Left colon (tissue), 2 donors: ENCODE results near the gene SH3TC1. TPM values are rescaled to one million over a fixed set of nuclear protein-coding genes. Genes with fewer than 3 reads are reported as not detected.

Source experiments
- ATAC-seq: fragments of 200-7000 bp; cut with Tn5 transposase; one replicate; pipeline ENCODE4 v1.9.1; 2020; ENCODE audit warnings: mild to moderate bottlenecking, moderate library complexity
- DNase-seq, 2 donors: peaks; one replicate each; pipeline ENCODE4 v3.0.0-alpha.2; 2020
- intact Hi-C, 2 donors: fragments of 100-400 bp; cut with DNase I in 1 of 2; cut with micrococcal nuclease in 1 of 2; formaldehyde crosslinking; loops; one replicate each; pipeline versions ENCODE4 v1.11.2 to v1.14.0; 2022; cut with DNase I, micrococcal nuclease
- total RNA-seq, 2 donors: library from RNA; stranded (reverse); fragmentation: NEBNext Ultra II Directional; extraction: Animal tissue kit (Norgen Biotek cat#: 25700); gene quantifications; one replicate each; pipeline ENCODE4 v1.2.1, GENCODE V29; 2021
- donor health status: DM: no; HTN: no; CAD: no.
- donor health status: DM: yes; HTN: yes; CAD: no.

SH3TC1 gene
- total RNA-seq, 2 donors from 2014 or later = 13.8 to 18.3 TPM

DNA sequence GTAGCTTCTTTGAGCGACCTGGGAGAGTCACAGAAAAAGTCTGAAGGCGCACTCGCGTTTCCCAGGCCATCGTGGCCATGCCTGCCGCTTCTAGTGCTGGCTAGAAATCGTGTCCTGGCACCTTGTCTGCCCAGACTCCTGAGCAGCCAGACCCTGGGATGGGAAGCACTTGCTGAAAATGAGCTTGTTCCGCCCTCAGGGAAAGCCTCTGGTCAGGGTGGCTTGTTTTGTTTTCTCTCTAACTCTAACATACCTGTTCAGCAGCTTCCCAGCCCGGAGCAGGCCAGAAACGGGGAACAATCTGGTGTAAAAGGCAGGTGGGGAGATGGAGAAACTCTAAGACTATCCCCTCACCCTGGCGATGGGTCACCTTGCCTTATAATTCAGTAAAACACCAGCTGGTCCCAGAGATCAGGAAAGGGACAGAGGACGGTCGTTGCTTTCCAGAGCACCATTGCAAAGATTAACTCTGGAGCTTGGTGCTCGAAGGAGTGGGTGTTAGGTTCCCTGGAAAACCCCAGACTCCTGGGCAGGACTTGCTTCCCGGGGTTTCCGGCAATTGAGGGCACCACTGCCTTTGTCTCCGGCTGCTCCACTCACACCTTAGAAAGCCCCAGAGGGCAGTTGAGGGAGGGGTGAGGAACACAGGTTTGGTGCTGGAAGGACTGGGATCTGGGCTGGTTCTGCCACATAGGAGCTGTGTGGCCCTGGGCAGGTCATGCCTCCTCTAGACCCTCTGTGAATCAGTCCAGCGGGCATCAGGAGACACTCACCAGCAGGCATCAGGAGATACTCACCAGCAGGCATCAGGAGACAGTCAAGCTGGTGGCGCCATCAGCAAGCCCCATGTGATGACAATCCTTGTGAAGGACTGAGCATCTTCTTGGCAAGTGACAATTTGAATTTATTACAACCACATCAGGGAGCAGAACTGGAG is 4.5 kb upstream of the SH3TC1 start:
- intact Hi-C loops = no loop called here
- ATAC-seq = no peak
- no peak for DNase-seq

DNA sequence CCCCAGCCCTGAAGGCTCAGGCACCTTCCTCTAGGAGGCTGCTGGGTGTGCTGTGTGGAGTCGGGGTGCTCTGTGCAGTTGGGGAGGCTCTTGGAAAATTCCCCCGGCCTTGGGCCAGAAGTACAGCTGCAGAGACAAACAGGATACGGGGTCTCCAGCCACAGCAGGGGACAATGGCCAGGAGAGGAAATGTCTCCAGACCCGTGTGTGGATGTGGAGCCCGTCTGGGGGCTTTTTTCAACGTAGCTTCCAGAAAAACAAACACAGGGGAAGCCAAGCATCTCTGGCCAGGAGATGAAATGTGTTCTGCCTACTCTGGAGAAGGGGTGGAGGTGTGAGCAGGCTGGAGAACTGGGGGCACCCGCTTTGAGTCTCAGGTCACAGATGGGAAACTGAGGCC is 3.7 kb upstream of the SH3TC1 start:
- DNase-seq = no peak
- intact Hi-C loops = no loop called here
- no peak for ATAC-seq

DNA sequence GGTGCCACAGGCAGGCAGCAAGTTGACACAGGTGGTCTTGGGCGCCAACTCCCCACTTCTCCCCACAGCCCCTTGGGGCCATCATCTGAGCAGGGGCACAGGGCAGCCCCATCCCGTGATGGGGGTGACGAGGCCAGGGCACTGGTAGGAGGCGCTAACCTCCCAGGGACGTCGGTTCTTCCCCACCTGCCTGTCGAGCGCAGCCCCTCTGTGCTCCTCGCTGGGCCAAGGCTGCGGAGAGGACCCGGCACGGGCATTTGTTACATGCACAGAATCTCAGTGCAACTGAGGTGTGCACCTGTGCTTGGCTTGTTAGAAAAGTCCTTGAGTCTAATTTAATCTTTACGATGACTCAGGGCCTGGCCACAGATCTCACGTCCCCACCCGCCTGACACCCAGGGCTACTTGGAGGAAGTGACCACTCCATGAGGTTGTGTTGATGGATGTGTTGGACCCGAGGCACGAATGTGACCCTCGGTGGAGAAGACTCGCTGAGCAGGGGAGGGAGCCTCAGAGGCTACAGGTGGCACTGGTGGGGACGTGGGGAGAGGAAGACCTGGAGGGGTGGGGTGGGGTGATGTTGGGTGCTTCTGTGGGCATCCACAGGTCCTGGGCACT is 3.1 kb upstream of the SH3TC1 start:
- DNase-seq (no peak), ATAC-seq (no peak)
- intact Hi-C loops = no loop called here

DNA sequence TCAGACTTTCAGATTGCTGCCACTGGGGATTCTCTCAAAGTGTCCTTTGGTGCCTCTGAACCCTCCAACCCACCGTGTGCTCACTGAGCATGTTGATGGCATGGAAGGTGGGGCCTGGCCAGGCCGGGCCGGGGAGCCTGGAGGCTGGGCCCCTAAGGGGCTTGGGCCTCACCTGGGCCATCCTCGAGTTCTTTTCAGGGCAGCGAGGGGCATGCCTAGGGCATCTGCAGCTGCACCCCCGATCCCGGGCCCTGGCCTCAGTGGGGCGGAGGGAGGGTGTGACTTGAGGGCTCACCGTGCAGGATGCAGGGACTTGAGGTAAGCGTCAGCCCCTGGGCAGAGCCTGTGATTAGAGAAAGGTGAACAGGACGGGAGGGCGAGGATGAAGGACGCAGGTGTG is 1.6 kb upstream of the SH3TC1 start:
- no peak for DNase-seq
- ATAC-seq = no peak
- intact Hi-C loops = no loop called here

DNA sequence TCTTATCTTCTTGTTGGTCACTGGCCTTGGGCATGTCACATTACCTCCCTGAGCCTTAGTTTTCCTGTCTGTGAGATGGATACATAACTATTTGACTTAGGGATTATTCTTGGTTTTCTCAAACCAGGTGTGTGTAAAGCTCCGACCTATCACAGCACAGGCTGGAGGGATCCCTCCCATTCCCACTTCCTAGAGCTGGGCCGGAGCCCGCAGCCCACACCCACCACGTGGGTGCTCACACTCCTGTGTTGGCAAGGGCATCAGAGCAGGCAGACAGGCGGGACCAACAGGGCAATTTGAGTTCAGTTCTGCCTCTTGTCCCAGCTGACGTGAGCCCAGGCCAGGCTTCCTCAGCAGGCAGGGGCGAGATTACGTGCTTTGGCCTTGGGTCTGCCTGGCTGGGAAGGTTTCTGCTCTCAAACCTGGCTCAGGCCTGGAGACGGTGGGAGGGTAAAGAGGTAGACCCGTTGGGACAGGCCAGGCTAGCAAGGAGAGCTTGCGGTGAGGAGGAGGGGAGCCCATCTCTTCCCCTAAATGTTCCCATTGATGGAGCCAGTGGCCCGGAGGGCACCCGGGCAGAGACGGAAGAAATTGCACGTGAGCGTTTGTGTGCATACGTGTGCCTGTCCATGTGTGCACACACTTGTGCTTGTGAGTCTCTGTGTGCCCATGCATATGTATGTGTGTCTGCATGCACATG is 734 bp upstream of the SH3TC1 start:
- ATAC-seq (peak; percentile 60), DNase-seq (peak; percentile 69 to 77)
- intact Hi-C loops = no loop called here

DNA sequence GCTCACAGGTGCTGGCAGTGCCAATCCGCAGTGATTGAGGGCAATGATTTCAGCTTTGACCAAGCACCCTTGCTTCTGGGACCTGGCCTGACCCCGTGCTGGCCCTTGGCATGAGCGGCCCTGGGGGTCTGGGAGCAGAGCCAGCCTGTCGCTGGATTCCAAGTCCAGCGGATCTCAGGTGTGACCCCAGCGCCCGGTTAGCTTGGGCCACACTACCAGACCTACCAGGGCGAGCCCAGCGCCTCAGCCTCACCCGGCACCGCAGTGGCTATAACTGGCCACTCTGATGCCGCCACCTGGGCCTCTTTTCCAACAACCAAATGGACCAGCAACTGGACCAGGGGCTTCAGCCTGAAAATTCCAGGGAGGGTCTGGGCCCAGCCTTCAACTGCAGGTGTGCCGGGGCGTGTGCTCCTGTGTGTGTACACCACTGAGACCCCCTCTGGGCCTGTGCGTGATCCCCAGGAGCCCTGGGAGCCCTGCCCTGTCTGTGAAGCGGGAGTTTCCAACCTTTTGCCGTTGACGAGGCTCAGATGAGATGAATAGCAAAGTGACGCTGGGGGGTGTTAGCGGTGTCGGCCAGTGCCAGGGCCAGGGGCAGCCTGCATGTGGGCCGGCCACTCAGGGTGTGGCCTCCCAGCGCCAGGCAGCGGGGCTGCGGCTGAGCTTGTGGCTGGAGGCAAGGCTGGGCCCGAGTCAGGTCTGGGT is 658 bp downstream of the SH3TC1 start:
- peak in 1 of 2 donors; percentile 64 for DNase-seq

DNA sequence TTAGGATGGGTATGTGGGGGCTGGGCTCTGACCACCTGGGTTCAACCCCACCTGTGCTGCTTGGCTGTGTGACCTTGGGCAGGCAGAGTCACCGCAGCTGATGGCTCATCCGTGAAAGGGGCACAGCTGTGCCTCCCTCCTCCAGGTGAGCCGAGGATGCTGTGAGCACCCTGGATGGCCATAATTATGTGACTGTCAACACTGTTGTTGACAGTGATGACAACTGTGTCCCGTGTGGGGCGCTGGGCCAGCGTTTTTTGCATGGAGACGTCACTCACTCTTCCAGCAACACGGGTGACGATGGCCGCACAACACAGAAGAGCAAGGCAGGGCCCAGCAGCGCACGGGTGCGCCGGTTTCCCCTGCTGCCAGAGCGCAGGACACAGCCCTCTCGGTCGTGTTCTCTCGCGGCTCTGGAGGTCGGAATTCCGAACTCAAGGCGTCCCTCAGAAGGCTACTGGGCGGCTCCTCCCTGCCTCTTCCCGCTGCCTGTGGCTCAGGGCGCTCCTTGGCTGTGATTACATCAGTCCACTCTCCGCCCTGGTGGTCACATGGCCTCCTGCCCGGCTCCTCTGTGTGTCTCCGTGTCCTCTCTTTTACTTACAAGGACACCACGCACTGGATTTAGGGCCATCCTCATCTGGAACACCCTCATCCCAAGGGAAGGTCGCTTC is 1.3 kb downstream of the SH3TC1 start:
- intact Hi-C loops = no loop called here
- ATAC-seq = no peak

More for the DNA sequence above, 658 bp downstream of the SH3TC1 start:
- ATAC-seq = peak; percentile 37
- intact Hi-C loops = no loop called here

DNA sequence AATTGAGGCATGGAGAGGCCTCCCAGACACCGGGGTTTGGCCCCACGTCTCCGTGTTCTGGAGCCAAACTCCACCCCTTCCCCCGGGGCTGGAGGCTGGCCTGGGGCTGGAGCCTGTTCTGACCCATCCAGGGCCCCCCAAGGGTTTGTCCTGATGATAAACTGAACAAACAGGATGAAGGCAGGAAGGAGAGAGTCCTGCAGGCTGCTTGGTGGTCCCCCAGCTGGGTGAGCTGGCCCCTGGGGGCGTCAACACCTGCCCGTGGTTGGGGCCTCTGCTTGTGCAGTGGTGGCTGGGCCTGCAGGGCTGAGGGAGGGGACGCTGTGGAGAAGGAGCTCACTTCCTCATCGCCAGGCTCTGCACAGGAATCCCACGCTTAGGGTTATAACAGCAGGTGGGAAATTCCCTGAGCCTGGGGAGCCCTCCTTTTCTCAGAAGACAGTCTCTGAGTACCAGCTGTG is 2.3 kb downstream of the SH3TC1 start:
- intact Hi-C loops = no loop called here
- ATAC-seq (no peak), DNase-seq (peak in 1 of 2 donors; percentile 45)

More for the DNA sequence above, 1.3 kb downstream of the SH3TC1 start:
- peak; percentile 58 to 63 for DNase-seq

DNA sequence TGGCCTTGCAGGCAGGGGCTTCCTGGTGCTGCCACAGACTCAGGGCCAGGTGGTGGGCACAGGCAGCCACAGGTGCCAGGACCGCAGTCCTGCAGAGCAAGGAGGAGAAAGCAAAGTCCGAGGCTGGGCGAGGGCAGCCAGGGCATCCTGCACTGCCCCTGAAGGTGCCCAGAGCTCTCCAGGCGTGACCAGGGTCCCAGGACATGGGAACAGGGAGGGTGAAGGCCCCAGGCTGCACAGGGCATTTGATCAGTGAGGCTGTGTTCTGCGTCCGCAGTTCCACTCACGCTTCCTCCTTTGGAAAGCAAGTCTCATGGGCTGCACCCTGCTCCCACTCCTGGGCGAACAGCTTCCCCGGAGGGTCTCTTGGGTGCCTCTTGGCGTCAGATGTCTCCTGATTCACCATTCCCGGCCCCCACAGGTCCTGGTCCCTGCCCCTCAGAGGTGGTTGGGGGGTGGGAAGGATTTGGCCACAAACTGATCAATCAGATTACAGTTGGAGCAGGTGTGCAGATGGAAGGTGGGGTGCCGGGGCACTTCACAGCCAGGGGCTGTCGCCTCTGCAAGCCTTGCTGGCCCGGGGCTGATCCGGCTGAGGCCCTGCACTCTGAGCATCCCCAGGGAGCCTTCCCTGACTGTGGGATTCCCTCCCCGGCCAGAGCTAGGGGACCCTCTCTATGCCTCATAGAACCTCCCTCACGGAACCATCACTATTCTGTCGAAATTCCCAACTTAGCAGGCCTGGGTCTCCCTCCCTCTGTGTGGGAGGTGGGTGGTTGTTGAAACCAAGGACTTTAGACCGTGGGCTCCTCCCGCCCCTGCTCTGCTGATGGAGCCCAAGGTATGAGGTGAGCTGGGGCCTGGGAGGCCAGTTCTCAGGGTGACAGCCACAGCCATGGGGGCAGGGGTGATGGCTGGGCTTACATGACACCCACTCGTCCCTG is 3.3 kb downstream of the SH3TC1 start:
- intact Hi-C loops = no loop called here
- no peak for ATAC-seq

DNA sequence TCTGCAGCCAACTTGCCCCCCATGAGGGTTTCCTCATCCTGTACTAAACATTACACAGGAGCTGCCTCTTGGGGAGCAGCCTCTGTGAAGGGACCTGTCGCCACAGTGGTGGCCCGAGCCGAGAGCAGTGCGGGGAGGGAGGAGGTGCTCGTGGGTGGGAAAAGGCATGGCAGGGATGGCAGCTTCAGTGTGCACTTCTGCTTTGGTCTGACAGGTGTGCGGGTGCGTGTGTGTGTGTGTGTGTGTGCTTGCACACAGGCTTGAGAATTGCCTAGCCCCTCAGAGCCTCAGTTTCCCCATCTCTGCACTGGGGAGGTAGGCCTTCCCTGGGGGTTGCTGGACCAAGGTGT is 3.9 kb downstream of the SH3TC1 start:
- intact Hi-C loops = no loop called here
- no peak for ATAC-seq
- DNase-seq = no peak

More for the DNA sequence above, 3.3 kb downstream of the SH3TC1 start:
- no peak for DNase-seq

DNA sequence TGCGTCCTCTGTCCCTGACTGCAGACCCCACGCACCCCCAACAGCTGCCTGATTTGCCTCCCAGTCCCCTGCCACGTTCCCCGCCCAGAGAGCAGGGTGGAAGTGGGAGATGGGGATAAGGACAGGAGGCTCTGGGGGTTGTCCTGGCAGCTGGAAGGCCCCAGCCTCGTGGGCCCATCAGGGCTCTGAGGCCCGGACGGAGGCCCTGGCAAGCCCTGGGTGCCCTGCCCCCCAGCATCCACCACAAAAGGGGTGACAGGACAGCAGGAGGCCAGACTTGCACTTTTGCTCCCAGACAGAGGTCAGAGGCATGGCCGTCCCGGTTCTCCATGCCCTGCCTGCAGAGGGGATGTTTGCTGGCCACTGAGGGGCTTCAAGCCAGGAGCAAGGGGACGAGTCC is 4.7 kb downstream of the SH3TC1 start:
- intact Hi-C loops = no loop called here
- no peak for DNase-seq
- ATAC-seq = no peak

DNA sequence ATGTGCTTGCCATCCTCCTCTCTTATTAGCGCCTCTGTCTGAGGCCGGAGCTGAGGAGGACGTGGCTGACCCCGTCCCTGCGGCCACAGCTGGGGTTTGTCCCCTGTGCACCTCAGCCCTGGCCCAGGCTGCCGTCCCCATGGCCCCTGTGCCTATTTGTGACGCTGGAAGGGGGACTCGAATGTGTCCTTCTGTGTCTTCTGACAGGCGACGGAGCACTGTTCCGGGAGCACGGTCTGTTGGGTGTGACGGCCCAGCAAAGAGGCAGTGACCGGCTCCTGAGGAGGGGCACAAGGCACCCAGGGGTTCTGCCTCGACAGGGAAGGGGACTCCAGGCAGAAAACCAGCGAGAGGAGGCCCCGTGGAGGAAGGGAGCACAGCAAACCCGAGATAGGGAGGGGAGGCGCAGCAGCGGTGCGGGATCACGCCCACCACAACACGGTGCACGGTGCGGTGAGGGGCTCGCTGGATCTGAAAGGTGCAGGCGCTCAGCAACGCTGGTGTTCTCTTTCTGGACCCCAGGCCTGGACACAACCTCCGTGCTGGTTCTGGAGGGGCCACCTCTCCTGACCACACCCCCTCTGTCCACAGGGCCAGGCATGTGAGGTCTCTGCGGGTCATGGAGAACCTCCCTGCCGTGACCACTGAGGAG is 5.6 kb downstream of the SH3TC1 start:
- DNase-seq (no peak), ATAC-seq (no peak)
- intact Hi-C loops = no loop called here

DNA sequence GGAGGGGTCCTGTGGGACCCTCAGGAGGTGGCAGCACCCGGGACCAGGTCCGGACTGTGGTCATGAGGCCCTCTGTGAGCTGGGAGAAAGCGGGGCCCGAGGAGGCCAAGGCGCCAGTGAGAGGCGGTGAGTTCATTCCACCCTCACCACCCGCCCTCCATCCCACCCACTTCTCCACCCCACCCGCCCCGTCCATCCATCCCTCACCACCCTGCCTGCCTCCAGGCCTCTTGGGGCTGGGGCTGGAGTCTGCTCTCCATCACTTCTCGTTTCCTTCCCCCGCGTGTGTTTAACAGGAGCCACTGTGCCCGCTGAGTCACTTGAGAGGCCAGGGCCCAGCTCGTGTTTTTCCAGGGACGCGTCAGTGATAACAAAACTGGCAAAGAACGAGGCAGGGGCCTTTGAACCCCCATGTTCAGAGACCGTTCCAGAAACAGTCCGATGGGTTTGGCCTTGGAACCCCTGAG is 6.2 kb downstream of the SH3TC1 start:
- intact Hi-C loops = no loop called here
- ATAC-seq (no peak), DNase-seq (no peak)

DNA sequence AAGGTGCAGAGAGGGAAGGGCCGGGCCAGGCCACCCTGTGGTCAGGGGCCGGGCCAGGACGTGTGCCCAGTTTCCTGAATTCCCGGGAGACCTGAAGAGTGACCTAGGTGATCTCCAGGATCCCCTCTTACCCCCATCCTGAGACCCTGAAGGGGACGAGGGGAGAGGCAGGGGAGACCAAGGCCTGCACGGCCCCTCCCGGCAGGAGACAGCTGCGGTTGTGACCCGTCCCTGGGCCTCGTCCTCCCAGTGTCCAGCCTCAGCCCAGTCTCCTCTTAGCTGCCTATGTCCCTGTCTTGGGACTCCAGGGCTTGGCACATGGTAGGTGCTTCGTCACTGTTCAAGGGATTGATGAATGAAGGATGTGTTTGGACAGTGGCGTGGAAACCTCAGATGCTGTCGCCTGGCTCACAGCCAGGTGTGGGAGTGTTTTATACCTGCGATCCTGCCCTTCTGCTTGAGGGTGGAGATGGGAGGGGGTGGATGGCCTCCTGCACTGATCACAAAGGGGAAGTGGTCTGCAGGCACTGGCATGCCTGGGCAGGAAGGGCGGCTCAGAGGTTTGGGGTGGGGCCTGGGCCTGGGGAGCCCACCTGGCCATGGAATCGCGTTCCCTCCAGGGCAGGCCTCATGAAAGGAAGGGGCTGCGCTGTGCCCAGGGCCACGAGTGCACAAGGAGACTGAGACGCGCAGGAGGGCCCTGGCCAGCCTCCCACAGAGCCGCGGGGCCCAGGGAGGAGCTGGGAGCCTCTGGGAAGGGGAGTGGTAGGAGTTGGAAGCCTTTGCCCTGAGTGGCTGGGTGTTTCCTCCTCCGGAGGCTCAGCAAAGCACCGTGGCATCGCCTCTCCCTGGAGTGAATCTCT is 6.9 kb downstream of the SH3TC1 start:
- DNase-seq (no peak), ATAC-seq (peak; percentile 83)
- intact Hi-C loops = no loop called here

DNA sequence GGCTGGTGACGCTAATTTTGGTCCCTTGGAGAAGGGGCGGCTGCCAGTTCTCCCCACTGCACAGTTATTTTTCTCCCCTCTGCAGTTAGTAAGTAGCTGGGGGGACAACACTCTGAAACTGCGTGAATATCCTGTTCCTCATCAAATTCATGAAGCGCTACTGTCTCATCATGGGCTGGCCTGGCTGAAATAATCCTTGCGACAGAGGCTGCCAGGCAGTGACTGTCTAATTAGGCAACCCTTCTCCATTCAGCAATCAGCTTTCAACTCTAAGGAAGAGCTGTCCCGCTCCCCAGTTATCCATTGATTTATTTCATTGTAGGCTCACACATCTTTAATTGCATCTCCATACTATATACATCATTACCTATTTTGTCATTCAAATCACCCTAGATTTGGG is 8.2 kb downstream of the SH3TC1 start:
- DNase-seq (no peak), ATAC-seq (no peak)
- intact Hi-C loops = no loop called here

DNA sequence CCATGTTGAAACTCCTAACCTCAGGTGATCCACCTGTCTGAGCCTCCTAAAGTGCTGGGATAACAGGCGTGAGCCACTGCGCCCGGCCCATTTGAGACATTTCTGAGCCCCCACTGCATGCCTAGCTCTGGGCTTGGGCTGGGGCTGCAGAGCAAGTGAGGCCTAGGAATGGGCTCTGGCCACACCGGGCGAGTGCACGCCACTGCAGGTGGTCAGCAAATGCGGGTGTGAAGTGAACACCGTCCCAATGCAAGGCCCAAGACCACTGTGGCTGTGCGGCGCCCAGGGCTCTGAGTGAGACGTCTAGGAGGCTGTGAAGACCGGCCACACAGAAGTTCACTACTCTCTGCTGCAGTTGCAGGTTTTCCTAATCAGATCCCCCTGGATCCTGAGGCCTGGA is 9.5 kb downstream of the SH3TC1 start:
- intact Hi-C loops = no loop called here
- DNase-seq (no peak), ATAC-seq (no peak)
